OCI-LY7 (cell line): ENCODE measurements around the gene TMEM14C.

Source experiments
- CTCF ChIP-seq: fragments of 200-600 bp; sonication (generic); conservative IDR thresholded peaks from 2 replicates; pipeline ENCODE4 v1.5.1; 2014; ENCODE audit warnings: mild to moderate bottlenecking, antibody characterized with exemption, low read length, moderate library complexity, mixed read lengths
- EZH2phosphoT487 ChIP-seq: fragments of 200-600 bp; sonication (generic); IDR thresholded peaks from 2 replicates; pipeline ENCODE4 v1.6.1; 2018; ENCODE audit warnings: low read depth, borderline replicate concordance, mild to moderate bottlenecking, mixed run types, antibody characterized with exemption, low read length, moderate library complexity, mixed read lengths

- no peak for TF ChIP-seq CTCF
- TF ChIP-seq EZH2phosphoT487 = no peak
Measured at GRCh38 chr6:10747251-10747972, 24.5 kb downstream of the TMEM14C start, which contains the start of gene TMEM14B.
